Stimulated activated CD8-positive, alpha-beta memory T cell treated with anti-CD3 and anti-CD28 coated beads, Interleukin-15, amount 100 ng/mL, for 48 hours (primary cell): ENCODE measurements around the gene AKR1C8.
"Not testable (repeated sequence)": the region's sequence is repeated elsewhere in the genome, so short reads cannot be mapped to it uniquely, and the experiment has no call there.

Source experiments
- DNase-seq, 2 donors: peaks; one replicate each; pipeline ENCODE4 v3.0.0-alpha.2; 2020; ENCODE audit warnings: low read depth in 2 of 2

Gene AKR1C8

GRCh38 chr10:5168897-5169420, 16.0 kb downstream of the AKR1C8 start:
- peak in 1 of 2 donors; percentile 23 for DNase-seq

GRCh38 chr10:5165738-5166137, 19.2 kb downstream of the AKR1C8 start:
- no peak for DNase-seq

GRCh38 chr10:5163487-5163886, 21.5 kb downstream of the AKR1C8 start:
- DNase-seq: no peak

DNA sequence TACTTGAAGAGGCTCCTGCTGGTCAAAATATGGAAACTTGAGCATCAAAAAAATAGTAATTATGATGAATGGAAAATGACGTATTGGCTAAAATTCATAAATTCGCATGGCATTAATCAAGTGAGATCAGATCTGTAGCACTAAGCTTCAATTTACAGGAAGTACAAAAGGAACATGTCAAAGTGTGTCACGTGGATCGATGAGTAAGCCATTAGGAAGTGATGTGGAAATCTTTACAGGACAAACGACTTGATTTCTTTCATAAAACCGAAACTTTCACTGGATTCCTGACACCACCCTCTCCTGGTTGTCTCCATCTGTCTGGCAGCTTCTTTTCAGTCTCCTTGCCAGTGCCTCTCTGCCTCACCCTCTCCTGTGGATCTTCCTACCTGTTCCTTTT, 25.8 kb downstream of the AKR1C8 start:
- no peak for DNase-seq

DNA sequence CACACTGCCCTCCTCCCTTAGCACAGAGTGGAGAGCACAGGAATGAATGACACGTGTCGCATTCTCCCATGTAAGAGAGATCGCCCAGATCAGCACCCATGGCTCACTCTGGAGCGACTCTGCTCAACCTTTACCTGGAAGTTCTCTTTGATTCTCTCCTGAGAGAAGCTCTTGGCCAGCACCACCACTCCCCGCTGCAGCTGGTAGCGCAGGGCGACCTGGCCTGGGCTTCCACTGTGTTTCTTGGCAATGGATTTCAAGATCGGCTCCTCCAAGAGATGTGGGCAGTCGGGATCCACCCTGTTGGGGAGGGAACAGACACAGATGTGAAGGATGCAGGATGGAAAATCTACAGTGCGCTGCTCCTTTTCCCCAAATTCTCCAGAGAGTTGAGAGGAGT, 27.4 kb downstream of the AKR1C8 start:
- DNase-seq: no peak

DNA sequence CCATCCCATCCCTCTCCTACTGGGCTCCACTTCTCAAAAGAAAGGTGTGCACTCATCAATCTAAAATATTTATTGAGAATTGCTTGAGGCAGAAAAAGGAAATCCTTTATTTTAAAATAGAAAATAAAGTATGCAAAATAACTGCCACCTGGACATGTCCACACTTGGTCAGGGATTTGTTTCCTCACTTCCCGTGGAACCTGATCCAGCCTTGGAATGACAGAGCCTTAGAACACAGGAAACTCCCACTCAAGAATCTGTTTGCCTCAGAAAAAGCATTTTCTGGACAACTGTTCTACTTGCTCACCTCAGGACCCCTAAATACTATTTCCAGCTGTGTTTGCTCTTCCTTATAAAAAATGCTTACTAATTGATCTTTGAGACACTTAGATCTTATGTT, 29.0 kb downstream of the AKR1C8 start:
- no peak for DNase-seq

GRCh38 chr10:5151076-5151475, 33.9 kb downstream of the AKR1C8 start:
- no peak for DNase-seq

DNA sequence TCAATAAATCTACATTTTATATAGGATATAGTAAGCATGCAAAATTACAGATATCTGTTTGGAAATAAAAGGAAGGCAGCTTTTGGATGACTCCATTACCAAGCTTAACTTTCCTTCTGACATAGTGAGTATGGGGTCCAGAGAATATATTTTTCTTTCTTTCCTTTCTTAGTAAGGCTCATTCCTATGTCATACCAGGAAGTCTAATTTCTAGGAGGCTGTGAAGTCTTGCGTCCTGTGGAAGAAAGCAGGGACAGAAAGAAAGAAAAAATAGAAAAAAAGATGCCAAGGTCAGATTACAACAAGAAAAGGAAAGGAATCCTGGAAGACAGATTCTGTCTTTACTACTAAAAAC, 36.3 kb downstream of the AKR1C8 start:
- DNase-seq: no peak

GRCh38 chr10:5147981-5148677, 36.8 kb downstream of the AKR1C8 start:
- no peak for DNase-seq

DNA sequence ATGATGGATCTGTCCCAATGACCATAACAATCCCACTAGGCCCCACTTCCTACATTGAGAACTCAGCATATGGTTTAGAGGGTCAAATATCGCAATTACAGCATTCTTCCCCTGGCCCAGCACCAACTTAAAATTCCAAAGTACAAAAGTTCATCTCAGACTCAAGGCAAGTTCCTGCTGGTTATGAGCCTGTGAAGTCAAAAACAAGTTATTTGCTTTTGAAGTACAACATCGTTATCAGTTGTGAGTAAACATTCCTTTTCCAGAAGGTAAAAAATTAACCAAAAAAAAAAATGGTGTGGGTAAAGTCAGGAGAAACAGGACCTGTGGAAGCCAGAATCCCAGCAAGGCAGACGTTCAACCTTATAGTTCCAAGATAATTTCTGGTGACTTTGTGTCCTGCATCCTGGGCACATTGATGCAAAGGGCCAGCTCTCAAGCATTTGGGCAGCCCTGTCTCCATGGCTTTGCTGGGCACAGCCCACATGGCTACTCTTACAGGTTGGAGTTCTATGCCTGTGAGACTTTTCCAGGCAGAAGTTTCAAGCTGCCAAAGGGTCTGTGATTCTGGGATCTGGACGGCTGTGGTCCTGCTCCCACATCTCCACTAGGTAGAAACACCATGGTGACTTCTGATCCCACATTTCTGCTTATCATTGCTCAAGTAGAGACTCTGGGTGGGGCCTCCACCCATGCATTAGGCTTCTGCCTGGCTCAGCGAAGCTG, 37.5 kb downstream of the AKR1C8 start:
- no peak for DNase-seq

GRCh38 chr10:5146920-5147254, 38.1 kb downstream of the AKR1C8 start:
- no peak for DNase-seq

DNA sequence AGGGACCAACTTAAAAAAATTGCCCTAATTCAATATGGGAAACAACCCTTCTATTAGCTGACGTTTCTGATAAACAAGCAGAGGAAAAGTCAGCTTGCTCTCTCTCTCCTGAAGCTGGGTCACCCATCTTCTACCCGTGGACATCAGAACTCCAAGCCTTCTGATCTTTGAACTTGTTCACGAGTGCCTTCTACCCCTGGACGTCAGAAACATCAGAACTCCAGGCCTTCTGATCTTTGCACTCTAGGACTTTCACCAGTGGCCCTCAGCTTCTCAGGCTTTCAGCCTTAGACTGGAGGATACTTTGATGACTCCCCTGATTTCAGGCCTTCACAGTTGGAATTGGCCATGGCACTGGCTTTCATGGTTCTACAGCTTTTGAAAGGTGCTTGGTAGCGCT, 41.8 kb downstream of the AKR1C8 start:
- no peak for DNase-seq

GRCh38 chr10:5142199-5142598, 42.8 kb downstream of the AKR1C8 start:
- no peak for DNase-seq

DNA sequence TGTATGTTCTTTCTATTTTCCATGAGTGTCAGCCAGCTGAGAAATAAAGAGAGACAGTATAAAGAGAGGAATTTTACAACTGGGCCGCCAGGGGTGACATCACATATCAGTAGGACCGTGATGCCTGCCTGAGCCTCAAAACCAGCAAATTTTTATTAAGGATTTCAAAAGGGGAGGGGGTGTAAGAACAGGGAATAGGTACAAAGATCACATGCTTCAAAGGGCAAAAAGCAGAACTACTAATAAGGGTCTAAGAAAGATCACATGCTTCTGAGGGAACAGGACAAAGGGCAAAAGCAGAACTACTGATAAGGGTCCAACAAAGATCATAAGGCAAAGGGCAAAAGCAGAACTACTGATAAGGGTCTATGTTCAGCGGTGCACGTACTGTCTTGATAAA, 47.3 kb downstream of the AKR1C8 start:
- not testable (repeated sequence) for DNase-seq

DNA sequence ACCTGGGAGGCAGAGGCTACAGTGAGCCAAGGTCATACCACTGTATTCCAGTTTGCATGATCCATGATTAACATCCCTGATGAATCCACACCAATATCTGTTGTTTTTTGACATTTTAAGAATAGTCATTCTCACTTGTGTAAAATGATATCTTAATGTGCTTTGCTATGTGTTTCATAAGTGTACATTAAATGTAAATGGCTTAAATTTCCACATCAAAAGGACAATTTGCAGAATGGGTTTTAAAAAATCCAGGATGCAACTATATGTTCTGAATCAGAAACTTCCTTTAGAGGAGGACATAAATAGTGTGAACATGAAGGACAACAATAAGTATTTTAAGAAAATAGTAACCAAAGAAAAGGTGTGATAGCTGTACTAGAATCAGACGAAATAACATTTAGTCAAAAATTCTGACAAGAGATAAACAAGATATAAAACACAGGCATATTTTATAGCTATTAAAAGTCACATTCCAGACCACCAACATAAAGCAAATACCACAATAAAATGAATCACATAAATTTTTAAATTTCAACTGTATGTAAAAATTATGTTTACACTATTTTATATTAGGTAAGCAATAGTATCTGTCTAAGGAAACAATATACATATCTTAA, 48.4 kb downstream of the AKR1C8 start:
- no peak for DNase-seq

- DNase-seq: no peak
Observed at GRCh38 chr10:5135581-5135980, 49.4 kb downstream of the AKR1C8 start.

DNA sequence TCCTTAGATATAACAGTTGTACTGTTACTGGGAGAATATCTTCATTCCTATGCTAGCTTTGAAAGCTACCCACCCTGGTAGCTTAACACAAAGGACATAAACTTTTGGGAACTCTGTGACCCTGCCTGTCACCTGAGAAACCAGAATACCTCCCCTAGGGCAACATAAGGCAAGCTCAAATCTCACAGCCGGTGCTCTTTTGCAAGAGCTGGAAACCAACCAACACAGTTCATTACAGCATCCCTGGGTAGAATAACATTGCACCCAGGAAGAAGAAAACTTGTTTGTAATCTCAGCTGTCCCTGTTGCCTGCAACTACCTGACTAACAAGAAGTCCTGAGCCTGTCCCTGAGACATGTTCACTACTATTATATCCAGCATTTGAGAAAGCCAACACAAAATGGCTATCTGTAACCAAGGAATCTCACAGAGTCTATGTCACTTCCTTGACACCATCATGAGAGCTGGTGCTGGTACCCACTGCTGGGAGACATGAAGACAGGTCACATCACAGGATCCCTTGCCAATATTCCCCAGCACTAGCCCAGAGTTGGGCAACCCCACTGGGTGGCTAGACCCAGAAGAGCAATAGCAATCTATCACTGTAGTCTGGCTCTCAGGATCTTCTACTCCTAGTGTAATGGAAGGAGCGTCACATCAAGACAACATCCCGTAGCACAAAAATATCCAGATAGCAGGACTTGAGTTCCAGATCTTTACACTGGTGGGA, 59.5 kb downstream of the AKR1C8 start:
- DNase-seq: no peak

GRCh38 chr10:5123886-5124285, 61.1 kb downstream of the AKR1C8 start:
- no peak for DNase-seq

DNA sequence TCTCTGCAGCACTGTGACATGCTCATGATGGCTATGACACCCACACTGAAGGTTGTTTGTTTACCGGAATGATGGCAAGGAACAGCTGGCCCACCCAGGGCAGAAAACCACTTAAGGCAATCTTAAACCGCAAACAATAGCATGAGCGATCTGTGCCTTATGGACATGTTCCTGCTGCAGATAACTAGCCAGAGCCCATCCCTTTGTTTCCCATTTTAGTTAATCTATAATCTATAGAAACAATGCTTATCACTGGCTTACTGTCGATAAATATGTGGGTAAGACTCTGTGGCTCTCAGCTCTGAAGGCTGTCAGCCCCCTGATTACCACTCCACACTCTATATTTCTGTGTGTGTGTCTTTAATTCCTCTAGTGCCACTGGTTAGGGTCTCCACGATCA, 65.0 kb downstream of the AKR1C8 start:
- DNase-seq: not testable (repeated sequence)

DNA sequence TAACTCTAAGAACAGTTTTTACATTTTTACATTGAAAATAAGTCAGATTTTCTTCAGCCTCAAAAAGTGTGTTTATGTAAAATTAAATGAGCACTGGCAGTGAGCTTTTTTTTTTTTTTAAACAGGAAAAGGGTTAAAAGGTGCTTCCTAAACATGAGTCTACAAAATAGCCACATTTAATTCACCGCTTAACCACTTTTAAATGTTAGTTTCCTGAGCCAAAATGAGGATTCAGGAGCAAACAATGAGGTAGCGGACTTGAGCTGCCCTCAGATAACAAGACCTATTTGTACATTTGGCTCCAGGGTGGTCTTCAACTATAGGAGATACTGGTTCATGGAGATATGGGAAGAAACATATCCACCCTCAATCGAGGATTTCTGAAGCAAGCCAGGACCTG, 67.9 kb downstream of the AKR1C8 start:
- DNase-seq: no peak

- DNase-seq: no peak
Observed at GRCh38 chr10:5116621-5117020, 68.3 kb downstream of the AKR1C8 start.

DNA sequence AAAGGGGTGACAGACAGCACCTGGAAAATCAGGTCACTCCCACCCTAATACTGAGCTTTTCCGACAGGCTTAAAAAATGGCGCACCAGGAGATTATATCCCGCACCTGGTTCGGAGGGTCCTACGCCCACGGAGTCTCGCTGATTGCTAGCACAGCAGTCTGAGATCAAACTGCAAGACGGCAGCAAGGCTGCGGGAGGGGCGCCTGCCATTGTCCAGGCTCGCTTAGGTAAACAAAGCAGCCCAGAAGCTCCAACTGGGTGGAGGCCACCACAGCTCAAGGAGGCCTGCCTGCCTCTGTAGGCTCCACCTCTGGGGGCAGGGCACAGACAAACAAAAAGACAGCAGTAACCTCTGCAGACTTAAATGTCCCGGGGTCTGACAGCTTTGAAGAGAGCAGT, 75.1 kb downstream of the AKR1C8 start:
- not testable (repeated sequence) for DNase-seq
